CD4-positive, alpha-beta T cell (primary cell): Measurements from ENCODE around the gene HOXC9. TPM values are rescaled to one million over a fixed set of nuclear protein-coding genes. Genes with fewer than 3 reads are reported as not detected.

Experiments
- ATAC-seq: fragments of 200-7000 bp; cut with Tn5 transposase; one replicate; pipeline ENCODE4 v1.10.0; 2022; ENCODE audit warnings: mild to moderate bottlenecking; ENCODE audit not compliant: poor library complexity
- CTCF ChIA-PET: fragments of 350-600 bp; sonication (Branson Sonifier 250); formaldehyde crosslinking; loops from one replicate; lab custom pipeline; 2021; ENCODE audit warnings: antibody characterized with exemption, inconsistent platforms; lab: Charles Lee
- POLR2A ChIA-PET: fragments of 350-600 bp; sonication (Branson Sonifier 250); formaldehyde crosslinking; loops from one replicate; lab custom pipeline; 2021; ENCODE audit warnings: antibody characterized with exemption, inconsistent platforms; lab: Charles Lee
- DNase-seq, 14 experiments: peaks; one replicate each; pipeline ENCODE4 v3.0.0-alpha.2; 2013 to 2020; ENCODE audit warnings: mixed read lengths in 2 of 14
- H3K27ac ChIP-seq, 2 donors: one replicate each; pipeline versions ENCODE4 v1.5.1 to v1.7.0; 2013; ENCODE audit warnings: low read length in 2 of 2, low read depth in 1 of 2, mild to moderate bottlenecking in 1 of 2
- H3K27me3 ChIP-seq, 2 experiments: 1 replicate in 1 of 2; 2 replicates in 1 of 2; pipeline versions ENCODE4 v1.6.1 to v1.7.0; 2013; ENCODE audit warnings: low read length in 2 of 2, control low read depth in 1 of 2, mild to moderate bottlenecking in 1 of 2, moderate library complexity in 1 of 2; ENCODE audit not compliant: insufficient read depth in 2 of 2, control insufficient read depth in 1 of 2
- H3K36me3 ChIP-seq: one replicate; pipeline ENCODE4 v1.6.1; 2013; ENCODE audit warnings: low read length, control low read depth; ENCODE audit not compliant: insufficient read depth
- H3K4me1 ChIP-seq: one replicate; pipeline ENCODE4 v1.6.1; 2013; ENCODE audit warnings: low read length, control low read depth; ENCODE audit not compliant: insufficient read depth
- H3K4me3 ChIP-seq: one replicate; pipeline ENCODE4 v1.5.1; 2013; ENCODE audit warnings: mild to moderate bottlenecking, low read length, moderate library complexity
- H3K9me3 ChIP-seq, 2 experiments: 1 replicate in 1 of 2; 2 replicates in 1 of 2; pipeline versions ENCODE4 v1.6.1 to v1.7.0; 2013; ENCODE audit warnings: low read length in 2 of 2, mild to moderate bottlenecking in 2 of 2, control low read depth in 1 of 2, moderate library complexity in 1 of 2; ENCODE audit not compliant: control insufficient read depth in 1 of 2, insufficient read depth in 1 of 2
- H3K27ac Mint-ChIP-seq: one replicate; pipeline ENCODE4 v1.8.0; 2020; ENCODE audit warnings: mixed read lengths
- H3K27me3 Mint-ChIP-seq: one replicate; pipeline ENCODE4 v1.8.0; 2021; ENCODE audit warnings: mixed read lengths
- H3K36me3 Mint-ChIP-seq: one replicate; pipeline ENCODE4 v1.8.0; 2021; ENCODE audit warnings: low read depth, mixed read lengths
- H3K4me1 Mint-ChIP-seq: one replicate; pipeline ENCODE4 v1.8.0; 2021; ENCODE audit warnings: low read depth, mixed read lengths
- H3K4me3 Mint-ChIP-seq: one replicate; pipeline ENCODE4 v1.8.0; 2020; ENCODE audit warnings: mild to moderate bottlenecking, mixed read lengths
- H3K9me3 Mint-ChIP-seq: one replicate; pipeline ENCODE4 v1.8.0; 2020; ENCODE audit warnings: mixed read lengths
- CTCF ChIP-seq: fragments of 200-600 bp; IDR thresholded peaks from one replicate; pipeline ENCODE4 v1.8.0; 2022; ENCODE audit warnings: antibody characterized with exemption, mild to moderate bottlenecking
- intact Hi-C, 2 experiments: fragments of 100-400 bp; cut with DNase I in 1 of 2; cut with micrococcal nuclease in 1 of 2; formaldehyde crosslinking; loops; one replicate each; pipeline versions ENCODE4 v1.15.1 to v1.9.0; 2023 to 2025; cut with DNase I, micrococcal nuclease
- total RNA-seq, 174 experiments: library from RNA in 2 of 174; stranded (reverse) in 2 of 174; gene quantifications; one replicate each; pipeline ENCODE4 v1.2.3 and lab custom pipeline; 2021 to 2026

Gene HOXC9
- total RNA-seq, 2 experiments from 2014 or later = not detected

- intact Hi-C loops = loop anchor here (5.0 kb wide), 2 partner anchors 36 to 86 kb away; no protein-coding TSS in a partner anchor
- Histone ChIP-seq H3K27me3 (peaks cover 95 to 100% of the 10 kb centered on the region in 2 experiments), H3K27ac (no peak overlapping the region), H3K9me3 (peaks cover 8 to 61% of the 10 kb centered on the region in 2 experiments), H3K36me3 (no peaks in the 10 kb centered on the region), H3K4me3 (no peak overlapping the region), H3K4me1 (peaks cover 46% of the 10 kb centered on the region)
- DNase-seq (no peak), ATAC-seq (no peak)
- H3K4me3 Mint-ChIP-seq = no peak overlapping the region
- CTCF ChIA-PET = no interaction called here
- peaks cover 95% of the 10 kb centered on the region for H3K27me3 Mint-ChIP-seq
- TF ChIP-seq CTCF = no peak
- no peaks in the 10 kb centered on the region for H3K36me3 Mint-ChIP-seq
- H3K9me3 Mint-ChIP-seq = no peaks in the 10 kb centered on the region
- POLR2A ChIA-PET = no interaction called here
- peaks cover 43% of the 10 kb centered on the region for H3K4me1 Mint-ChIP-seq
- H3K27ac Mint-ChIP-seq = no peak overlapping the region
These were observed 38.8 kb upstream of the HOXC9 start for GRCh38 chr12:53961025-53961761.

GRCh38 chr12:53963005-53963404, 37.0 kb upstream of the HOXC9 start:
- Mint-ChIP-seq H3K27ac (no peak overlapping the region), H3K4me1 (peaks cover 40% of the 10 kb centered on the region), H3K4me3 (no peak overlapping the region), H3K9me3 (no peaks in the 10 kb centered on the region), H3K27me3 (peaks cover 95% of the 10 kb centered on the region), H3K36me3 (no peaks in the 10 kb centered on the region)
- no peak overlapping the region for H3K27ac ChIP-seq
- H3K4me3 ChIP-seq = no peak overlapping the region
- no peak for DNase-seq
- TF ChIP-seq CTCF = no peak
- H3K27me3 ChIP-seq = peaks cover 95 to 100% of the 10 kb centered on the region in 2 experiments
- ChIA-PET CTCF (no interaction called here), POLR2A (no interaction called here)
- H3K36me3 ChIP-seq = no peaks in the 10 kb centered on the region
- intact Hi-C loops = loop anchor here (5.0 kb wide), 2 partner anchors 34 to 84 kb away; no protein-coding TSS in a partner anchor
- ATAC-seq = no peak
- H3K4me1 ChIP-seq = peaks cover 44% of the 10 kb centered on the region
- peaks cover 8 to 57% of the 10 kb centered on the region in 2 experiments for H3K9me3 ChIP-seq

GRCh38 chr12:53963434-53964314, 36.3 kb upstream of the HOXC9 start:
- H3K27me3 Mint-ChIP-seq = peaks cover 95% of the 10 kb centered on the region

More at GRCh38 chr12:53963434-53964314, 36.3 kb upstream of the HOXC9 start:
- ChIA-PET CTCF (interaction anchor here (1.1 kb wide), 1 partner anchor 22 kb away, joined by 3 read pairs; the partner anchor contains the start of gene HOXC10), POLR2A (no interaction called here)
- H3K4me3 Mint-ChIP-seq = no peak overlapping the region
- H3K9me3 Mint-ChIP-seq = no peaks in the 10 kb centered on the region
- intact Hi-C loops = loop anchor here (5.0 kb wide), 2 partner anchors 34 to 84 kb away; no protein-coding TSS in a partner anchor
- H3K36me3 Mint-ChIP-seq = no peaks in the 10 kb centered on the region
- Histone ChIP-seq H3K27me3 (peaks cover 95 to 100% of the 10 kb centered on the region in 2 experiments), H3K36me3 (no peaks in the 10 kb centered on the region), H3K4me1 (peaks cover 44% of the 10 kb centered on the region), H3K27ac (no peak overlapping the region), H3K9me3 (peaks cover 8 to 53% of the 10 kb centered on the region in 2 experiments), H3K4me3 (no peak overlapping the region)
- no peak for TF ChIP-seq CTCF
- no peak for ATAC-seq
- H3K4me1 Mint-ChIP-seq = peaks cover 44% of the 10 kb centered on the region
- DNase-seq = no peak
- H3K27ac Mint-ChIP-seq = no peak overlapping the region
